ENCODE results near the gene SH3PXD2A.

SH3PXD2A gene, protein sequence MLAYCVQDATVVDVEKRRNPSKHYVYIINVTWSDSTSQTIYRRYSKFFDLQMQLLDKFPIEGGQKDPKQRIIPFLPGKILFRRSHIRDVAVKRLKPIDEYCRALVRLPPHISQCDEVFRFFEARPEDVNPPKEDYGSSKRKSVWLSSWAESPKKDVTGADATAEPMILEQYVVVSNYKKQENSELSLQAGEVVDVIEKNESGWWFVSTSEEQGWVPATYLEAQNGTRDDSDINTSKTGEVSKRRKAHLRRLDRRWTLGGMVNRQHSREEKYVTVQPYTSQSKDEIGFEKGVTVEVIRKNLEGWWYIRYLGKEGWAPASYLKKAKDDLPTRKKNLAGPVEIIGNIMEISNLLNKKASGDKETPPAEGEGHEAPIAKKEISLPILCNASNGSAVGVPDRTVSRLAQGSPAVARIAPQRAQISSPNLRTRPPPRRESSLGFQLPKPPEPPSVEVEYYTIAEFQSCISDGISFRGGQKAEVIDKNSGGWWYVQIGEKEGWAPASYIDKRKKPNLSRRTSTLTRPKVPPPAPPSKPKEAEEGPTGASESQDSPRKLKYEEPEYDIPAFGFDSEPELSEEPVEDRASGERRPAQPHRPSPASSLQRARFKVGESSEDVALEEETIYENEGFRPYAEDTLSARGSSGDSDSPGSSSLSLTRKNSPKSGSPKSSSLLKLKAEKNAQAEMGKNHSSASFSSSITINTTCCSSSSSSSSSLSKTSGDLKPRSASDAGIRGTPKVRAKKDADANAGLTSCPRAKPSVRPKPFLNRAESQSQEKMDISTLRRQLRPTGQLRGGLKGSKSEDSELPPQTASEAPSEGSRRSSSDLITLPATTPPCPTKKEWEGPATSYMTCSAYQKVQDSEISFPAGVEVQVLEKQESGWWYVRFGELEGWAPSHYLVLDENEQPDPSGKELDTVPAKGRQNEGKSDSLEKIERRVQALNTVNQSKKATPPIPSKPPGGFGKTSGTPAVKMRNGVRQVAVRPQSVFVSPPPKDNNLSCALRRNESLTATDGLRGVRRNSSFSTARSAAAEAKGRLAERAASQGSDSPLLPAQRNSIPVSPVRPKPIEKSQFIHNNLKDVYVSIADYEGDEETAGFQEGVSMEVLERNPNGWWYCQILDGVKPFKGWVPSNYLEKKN

DNA sequence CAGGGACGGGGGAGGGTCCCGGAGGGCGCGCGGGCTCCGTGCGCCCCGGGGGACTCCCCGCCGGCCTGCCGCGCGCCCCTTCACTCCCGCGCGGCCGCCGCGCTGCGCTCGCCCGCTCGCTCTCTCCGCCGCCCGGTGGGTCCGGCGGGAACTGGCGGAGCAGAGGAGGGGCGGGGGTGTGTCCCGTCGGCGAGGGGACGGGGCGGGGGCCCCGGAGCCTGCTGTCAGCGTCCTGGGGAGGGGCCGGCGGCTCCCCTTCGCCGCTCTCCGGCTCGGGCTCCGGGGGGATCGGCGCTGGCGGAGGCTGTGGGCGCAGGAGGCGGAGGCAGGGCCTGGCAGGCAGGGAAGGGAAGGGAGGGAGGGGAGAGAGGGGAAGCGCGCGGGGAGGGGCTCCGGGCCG lies at the start of gene SH3PXD2A:
Gene SH3PXD2A (minus strand): TSS at position 153 of the 400 bp plus-strand sequence. CDS start 310 bp downstream, outside the sequence.
- DNase-seq: peak; percentile 52

DNA sequence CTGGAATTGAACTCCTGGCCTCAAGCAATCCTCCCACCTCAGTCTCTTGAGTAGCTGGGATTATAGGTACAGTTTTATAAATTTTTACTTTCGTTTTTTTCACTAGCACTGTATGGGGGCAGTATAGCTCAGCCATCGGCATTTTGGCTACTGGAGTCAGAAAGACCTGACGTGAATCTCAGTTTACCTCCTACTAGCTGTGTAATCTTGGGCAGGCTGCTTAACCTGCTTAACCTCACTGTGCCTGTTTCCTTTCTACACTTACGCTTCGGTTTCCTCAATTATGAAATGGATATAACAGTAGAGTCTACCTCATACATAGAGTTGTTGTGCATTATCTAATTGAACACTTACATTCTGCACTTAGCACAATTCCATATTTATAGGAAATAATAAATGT lies 45.9 kb upstream of the SH3PXD2A start:
- DNase-seq: no peak

DNA sequence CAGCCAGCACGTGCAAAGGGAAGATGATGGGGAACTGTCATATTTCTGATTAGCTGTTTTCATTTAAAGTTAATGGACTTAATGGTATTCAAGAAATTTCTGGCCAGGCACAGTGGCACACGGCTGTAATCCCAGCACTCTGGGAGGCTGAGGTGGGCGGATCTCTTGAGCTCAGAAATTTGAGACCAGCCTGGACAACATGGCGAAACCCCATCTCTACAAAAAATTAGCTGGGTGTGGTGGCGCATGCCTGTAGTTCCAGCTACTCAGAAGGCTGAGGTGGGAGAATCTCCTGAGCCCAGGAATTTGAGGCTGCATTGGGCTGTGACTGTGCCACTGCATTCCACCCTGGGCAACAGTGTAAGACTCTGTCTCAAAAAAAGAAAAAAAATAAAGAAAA lies 43.9 kb upstream of the SH3PXD2A start:
- no peak for DNase-seq

DNA sequence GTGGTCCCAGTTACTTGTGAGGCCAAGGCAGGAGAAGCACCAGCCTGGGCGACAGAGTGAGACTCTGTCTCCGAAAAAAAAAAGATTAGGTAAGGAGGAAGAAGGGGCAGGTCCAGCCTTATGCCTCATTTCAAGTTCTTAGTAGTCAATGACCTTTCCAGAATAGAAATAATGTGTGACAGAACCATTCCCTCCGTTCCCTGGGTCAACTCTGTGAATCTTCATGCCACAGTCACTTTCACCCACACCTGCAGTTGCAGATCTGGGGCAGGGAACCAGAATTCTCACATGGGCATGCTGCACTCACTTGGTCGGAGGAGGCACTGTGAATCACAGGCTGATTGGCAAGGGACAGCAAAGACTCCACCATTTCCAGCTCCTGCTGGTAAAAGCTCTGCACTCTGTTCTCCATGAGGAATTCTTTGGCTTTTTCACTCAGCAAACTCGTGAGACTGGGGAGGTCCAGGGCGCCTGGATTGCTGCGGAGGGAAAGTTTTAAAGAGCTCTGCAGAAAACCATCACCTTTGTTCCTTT lies 41.9 kb upstream of the SH3PXD2A start:
- DNase-seq: no peak

DNA sequence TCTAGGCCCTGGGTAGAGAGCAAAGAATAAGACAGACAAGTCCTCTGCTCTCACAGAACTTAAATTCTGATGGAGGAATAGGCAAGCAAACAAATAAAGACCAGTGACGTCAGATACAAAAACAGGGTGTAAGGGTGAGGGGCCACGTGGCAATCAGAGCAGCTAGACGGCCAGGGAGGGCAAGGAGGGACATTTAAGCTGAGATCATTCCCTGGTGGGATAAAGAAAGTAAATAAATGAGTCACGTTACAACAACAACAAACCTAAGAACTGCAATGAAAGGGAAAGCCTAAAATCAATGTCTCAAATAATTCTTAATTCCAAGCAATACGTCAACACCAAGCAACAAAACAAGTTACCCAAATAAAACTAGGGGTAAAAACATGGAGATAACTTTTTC lies 40.8 kb upstream of the SH3PXD2A start:
- DNase-seq: no peak

DNA sequence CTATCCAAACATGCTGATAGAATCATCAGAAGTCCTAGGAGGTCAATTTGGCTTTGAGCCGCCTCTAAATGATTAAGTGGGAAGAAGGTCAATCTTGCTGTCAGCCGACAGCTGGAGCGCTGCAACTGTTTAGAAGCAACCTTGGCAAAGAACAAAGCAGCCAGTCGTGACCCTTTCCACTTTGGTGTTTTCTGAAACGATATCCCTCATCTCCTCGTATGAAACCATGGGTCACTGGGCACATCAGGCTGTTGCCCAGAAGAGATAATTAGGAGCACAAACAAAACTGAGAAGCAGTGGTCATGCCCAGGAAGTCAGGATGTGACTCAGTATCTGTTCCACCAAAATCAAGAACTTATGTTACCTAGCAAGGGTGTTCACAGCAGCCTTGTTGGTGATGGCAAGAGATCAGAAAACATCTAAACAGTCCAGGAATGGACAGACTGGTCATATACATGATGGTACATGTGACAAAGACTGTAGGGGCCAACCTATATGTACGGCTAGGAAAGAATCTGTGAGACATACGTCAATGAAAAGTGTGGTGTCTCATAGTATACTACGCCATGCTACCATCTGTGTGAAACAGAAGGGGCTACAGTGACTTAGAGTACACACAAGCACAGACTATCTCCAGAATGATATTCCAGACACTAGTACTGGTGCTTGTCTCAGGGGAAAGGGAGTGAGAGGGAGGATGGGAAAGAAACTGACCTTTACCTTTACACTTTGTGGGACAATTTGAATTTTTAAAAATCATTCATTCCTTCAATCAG lies 40.2 kb upstream of the SH3PXD2A start:
- DNase-seq: no peak

DNA sequence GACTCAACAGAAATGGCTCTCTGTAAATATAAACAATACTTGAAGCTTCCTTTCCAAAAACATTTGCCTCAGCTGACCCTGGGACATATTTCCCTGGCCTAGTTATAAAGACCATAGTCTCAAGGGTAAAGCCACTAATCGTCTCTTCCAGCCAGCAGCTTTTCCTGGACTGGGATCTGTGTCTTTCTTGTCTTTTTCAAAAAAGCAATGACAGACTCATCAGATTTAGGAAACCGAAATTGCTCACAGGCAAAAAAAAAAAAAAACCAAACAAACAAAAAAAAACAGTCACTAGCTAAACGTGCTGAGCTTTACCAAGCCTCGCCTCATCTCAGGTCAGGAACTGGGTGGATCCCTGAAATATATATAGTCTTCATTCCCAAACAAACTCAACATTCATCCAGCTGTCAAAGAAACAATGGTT lies 39.1 kb upstream of the SH3PXD2A start:
- DNase-seq: no peak

DNA sequence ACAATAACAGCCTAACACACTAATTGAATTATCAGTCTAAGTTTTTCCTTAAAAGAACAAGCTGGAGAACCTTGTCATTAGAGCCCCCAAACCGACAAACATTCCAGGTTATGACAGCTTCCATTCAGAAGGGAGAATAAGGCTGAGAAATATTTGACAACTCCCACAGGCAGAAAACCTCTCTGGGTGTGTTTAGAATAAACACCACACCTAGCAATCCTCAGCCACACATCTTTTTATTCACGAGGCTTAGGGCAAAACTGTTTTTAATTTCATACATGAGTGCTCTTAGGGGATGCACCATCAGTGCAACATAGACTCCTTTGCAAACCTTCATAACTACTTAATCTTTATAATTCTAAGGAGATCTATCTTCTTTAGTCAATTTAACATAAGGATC lies 38.4 kb upstream of the SH3PXD2A start:
- DNase-seq: no peak

DNA sequence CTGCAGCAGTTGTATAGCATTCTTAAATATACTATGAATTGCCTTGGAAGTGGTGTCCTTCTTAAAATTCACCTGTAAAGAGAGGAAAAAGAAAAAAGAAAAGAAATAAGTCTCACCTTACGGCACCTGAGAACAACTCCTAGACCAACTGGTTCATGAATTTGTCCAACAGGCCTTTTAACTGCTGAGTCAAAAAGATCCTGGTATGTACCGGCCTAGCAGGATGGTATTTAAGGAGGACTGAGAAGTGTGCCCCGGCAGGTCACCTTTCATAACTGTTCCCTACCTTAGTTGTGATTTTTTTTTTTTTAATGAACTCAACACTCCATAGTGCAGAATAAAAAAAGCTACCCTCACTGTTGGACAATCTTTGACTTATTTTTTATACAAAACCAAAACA lies 36.8 kb upstream of the SH3PXD2A start:
- no peak for DNase-seq

DNA sequence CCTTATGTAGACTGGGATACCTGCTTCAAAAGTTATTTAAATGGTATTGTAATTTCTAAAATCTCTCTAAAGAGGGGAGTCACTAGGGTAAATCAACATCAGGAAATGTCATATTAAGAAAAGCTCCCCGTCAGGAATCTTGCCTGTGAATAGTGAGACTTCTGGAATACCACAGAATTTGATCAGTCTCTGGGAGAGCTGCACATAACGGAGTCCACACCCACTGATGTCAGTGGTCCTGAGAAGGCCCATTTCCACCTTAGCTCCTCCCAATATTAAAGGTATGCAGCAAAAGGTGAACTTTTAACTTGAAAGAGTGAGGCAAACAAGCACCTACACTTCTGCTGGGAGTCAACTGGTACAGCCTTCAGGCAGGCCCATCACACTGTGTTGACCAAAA lies 35.3 kb upstream of the SH3PXD2A start:
- DNase-seq: no peak

DNA sequence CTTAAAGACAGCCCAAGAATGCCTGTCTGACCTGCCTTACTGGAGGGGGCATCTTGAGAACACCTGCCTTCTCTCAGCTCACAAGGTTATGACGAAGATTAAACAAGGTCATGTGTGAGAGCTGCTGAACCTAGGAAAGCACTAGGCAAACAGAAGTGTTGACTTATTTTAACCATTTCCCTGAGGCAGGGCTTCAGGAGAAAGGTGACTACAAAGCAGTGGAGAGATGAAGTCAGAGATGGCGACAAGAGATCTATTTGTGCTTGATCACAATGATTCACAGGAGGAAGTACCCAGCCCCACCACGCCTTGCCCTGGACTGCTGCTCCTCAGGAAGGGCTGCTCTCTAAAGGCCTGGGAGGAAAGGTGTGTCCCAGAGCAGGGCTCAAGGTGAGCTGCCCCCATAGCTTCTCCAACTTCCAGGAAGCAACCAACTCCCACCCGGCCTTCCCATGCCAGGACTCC lies 34.9 kb upstream of the SH3PXD2A start:
- no peak for DNase-seq

DNA sequence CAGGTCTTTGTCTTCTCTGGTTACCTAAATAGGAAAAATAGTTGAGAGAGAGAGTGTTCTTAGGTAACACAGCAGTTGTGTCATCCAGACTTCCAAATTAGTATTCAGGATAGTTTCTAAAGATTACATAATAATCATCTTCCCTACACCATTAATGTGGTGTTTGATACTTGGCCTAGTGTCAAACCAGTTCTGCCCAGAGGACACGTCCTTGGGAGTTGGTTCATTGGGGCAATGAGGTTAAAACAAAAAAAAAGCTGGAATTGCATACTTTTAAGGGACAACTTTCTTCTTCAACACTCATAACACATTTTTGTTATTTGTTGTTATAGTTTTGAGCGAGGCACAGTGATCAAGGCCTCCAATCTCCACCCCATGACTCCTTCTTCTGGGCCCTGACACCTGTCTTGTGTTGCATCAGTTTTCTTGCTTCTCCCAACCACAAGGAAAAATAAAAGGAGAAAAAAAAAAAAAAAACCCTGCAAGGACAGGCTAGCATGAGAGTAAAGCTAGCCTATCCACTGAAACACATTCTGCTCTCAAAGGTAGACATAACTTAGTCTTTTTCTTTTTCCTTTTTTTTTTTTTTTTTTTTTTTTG lies 33.8 kb upstream of the SH3PXD2A start:
- no peak for DNase-seq

DNA sequence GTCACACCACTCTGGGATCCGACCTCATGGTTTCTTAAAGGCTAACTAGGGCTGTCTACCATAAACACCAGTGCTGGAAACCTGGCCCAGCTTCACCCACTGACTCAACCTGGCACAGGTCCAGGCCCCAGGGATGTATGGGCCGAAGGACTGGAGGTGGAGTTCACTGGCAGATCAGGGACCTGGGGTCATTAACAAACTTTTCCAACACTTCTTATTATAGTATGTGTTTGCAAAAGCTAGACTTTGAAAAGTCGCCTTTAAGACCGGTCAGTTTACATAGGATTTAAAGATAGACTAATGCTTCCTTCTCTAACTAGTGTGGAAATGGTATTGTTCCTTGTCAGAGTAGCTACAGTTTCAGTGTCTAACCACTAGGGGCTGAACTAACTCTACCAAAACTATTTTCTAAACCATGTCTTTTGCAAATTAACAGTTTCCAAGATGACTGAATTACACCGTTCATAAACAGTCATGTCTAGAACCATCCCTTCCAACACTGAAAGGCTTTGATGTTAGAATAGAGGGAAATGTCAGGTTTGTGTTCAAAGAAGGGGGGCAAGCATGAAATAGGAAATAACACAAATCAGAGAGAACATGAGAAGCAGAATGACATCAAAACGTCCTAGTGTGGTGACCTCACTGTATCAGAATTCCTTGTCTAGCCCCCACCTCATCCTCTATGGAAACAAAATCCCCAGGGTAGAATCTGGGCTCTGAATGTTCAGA lies 32.9 kb upstream of the SH3PXD2A start:
- peak; percentile 38 for DNase-seq

DNA sequence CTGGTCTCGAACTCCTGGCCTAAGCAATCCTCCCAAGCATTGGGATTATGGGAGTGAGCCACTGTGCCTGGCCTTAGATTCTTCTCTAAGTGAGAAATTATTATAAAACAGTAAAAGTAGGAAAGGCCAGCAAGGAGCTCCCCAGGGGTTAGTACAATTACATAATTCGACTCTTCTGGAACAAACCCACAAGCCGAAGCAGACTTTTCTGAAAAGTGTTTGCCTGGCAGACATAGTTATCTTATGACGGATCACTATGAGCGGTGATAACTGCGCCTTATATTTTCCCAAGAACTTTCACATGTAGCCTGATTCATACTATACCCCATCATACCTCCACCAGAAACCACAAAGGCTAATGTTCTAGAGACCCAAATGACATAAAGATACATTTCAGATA lies 30.2 kb upstream of the SH3PXD2A start:
- DNase-seq: no peak

DNA sequence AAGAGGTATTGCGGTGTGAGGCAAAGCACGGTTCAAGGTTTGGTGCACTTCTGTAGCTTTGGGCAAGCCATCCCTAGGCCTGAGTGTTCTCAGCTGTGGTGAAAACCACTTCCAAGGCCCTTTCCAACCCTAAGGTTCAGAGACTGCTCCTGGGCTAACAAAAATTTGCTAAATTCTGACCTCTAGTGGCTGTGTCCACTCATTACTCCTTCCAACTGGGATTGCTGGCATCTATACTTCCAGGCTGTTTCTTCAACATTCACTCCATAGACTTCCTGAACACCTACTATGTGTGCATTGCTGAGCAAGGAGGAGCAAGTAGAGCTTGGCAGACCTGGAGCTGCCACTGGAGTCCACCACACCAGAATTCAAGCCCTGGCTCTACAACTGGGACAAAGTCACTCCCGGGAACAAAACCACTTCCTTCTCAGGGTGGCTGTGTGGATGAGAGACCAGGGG lies 29.3 kb upstream of the SH3PXD2A start:
- peak; percentile 25 for DNase-seq

DNA sequence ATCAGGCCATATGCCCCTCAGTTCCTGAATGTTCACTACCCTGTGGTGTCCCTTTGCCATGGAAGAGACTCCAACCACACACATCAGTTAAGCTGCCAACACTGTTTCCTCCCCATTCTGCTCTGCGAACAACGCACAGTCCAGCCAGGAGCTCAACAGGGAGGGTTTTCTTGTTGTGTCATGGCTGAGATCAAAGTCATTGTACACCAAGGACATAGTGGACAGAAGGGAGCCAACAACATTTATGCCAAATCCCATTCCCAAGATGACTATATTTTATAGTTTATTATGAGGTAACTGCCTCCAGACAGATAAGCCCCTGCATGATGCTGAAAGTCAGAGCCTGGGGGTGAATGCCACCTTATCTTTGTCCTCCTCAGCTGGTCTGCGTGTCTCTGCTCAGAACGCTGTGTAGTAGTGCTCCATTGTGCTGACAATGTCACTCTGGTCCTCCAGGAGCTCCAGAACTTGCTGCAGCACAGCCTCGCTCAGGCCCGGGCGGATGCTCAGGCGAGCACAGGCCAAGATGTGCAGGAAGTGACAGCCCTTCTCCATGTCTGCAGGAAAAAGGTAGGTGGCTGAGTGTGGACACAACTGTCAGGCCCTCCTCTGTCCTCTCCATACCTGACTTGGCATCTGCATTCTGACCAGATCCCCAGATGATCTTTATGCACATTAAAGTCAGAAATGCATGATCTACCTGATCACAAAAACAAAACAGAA lies 27.1 kb upstream of the SH3PXD2A start:
- DNase-seq: no peak

DNA sequence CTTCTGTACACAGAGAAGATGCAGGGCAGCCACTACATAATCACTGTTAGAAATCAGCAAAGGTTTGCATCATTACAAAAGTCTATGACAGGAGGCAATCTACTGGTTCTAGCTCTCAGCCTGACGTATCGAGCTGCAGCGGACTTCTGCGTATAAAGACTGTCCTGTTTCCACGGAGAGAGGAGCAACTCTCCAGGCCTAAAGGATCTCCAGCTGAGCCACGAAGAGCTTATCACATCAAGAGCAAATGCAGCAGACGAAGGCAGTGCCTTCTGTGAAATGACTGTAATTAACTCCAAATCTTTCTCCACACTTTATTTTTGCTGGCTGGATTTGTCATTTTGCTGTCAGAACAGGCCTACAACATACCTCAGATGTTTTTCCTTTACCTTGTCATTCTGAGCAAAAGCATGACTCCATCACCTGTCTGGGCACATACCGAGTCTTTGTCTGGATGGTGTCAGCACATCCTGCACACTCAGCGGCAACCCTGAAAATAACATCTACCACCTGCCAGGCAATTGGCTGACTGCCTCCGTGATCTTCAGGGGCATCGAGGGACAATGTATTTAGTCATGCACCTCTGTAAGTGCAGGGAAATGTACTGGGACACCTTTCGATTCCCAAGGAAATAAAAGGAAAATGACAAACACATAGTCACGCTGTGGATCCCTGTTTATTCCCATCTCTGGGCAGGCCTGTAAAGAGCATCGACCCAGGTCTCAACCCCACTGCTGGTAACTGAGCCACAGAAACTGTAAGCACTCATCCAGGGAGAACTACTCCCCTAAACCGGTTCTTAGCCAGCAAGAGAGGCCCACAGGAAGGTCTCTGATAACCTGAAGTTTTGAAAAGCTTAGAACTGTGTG lies 26.3 kb upstream of the SH3PXD2A start:
- DNase-seq: no peak

DNA sequence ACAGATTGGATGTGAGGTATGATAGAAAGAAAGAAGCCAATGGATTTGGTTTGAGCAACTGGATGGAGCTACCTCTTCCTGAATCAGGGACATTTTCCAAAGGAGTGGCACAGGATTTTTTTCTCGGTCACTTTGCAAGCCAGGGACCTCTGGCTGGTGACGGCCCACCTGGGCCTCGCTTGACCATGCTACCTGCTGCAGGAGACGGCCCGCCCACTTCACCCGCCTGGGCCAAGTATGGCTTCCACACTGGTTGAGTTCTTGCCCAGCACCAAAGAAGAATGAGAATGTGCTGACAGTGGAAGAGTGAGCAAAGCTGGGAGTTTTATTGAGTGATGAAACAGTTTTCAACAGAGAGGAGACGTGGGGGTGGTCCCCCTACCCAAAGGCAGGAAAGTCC lies 24.5 kb upstream of the SH3PXD2A start:
- no peak for DNase-seq

DNA sequence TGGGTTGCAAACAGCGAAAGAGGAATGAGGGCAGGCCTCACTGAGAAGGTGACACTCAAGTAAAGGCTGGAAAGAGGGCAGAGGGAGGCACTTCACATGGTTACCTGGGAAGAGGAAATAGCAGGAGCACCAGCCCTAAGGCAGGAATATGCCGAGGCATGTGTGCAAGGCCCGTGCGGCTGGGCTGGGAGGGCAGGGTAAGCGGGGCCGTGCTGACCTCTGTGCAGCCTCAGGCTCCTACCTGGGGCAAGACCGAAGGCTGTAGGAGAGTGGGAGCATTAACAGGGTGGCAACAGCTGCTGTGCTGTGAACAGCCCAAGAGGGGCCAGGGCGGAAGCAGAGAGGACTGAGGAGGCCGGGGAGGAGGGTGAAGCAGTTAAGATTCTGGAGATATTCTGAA lies 24.0 kb upstream of the SH3PXD2A start:
- no peak for DNase-seq

All from GDM1 (cell line).